ENCODE results near the gene C1QA.
"Not testable (repeated sequence)": the region's sequence is repeated elsewhere in the genome, so short reads cannot be mapped to it uniquely, and the experiment has no call there.

Gene C1QA

GRCh38 chr1:22674410-22674749 is 38.0 kb downstream of the C1QA start:
- H3K27me3 ChIP-seq (ENCODE audit: insufficient read depth, insufficient read length) = no peaks in the 10 kb centered on the region
- TF ChIP-seq SUZ12 (IDR thresholded peaks at IDR 0.05; ENCODE audit: extremely low read depth, insufficient read depth, insufficient read length) = no peak
- TF ChIP-seq ZNF274 (IDR thresholded peaks at IDR 0.05; ENCODE audit: low read depth, low read length) = no peak
- no peak for TF ChIP-seq YY1 (IDR thresholded peaks at IDR 0.05; ENCODE audit: insufficient read depth, insufficient read length)

GRCh38 chr1:22676151-22676550 is 39.7 kb downstream of the C1QA start:
- not testable (repeated sequence) for H3K36me3 ChIP-seq (ENCODE audit: insufficient read depth, insufficient read length, low read length); H3K9me3 ChIP-seq (ENCODE audit: insufficient read depth, low read length); H3K4me1 ChIP-seq (ENCODE audit: insufficient read depth, insufficient read length); H3K9ac ChIP-seq (ENCODE audit: insufficient read length, low read depth); DNase-seq (ENCODE audit: low read depth, low spot score); H3K4me3 ChIP-seq (ENCODE audit: insufficient read length, low read depth); H3K27me3 ChIP-seq (ENCODE audit: insufficient read depth, insufficient read length)

More at GRCh38 chr1:22674410-22674749, 38.0 kb downstream of the C1QA start:
- Histone ChIP-seq H3K4me1 (ENCODE audit: insufficient read depth, insufficient read length) (peaks cover 6% of the 10 kb centered on the region), H3K36me3 (ENCODE audit: insufficient read depth, insufficient read length, low read length) (no peaks in the 10 kb centered on the region), H3K4me3 (ENCODE audit: insufficient read length, low read depth) (no peak overlapping the region), H3K9me3 (ENCODE audit: insufficient read depth, low read length) (no peaks in the 10 kb centered on the region), H3K9ac (ENCODE audit: insufficient read length, low read depth) (no peak overlapping the region)
- no peak for DNase-seq (ENCODE audit: low read depth, low spot score)

DNA sequence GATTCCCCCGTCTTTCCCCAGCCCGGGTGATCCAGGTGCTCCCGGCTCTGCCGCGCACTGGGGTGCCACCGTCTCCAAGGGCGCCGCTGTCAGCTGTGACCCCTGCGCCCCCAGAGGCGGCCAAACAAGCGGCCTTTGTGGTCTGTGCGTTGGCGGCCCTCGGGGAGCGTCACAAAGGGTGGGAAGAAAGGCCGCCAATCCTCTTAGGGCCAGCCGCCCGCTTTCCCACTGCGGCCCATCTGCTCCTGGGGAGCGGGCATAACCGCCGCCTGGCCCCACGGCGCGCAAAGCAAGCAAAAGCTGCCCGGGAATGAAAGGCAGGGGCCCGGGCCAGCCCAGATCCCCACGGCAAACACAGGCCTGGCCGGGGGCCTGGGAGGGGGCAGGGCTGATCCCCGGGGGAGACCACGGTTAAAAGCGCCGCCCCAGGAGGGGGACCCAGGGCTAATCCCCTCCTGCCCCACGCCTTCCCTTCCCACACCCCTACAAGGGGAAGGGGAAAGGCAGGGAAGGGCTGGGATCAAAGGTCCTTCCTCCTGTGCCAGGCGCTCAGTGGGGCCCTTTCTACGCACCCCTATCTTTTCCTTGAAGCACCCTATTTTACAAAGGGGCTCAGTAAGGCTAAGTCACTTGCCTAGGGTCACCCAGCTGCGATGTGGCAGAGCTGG is 40.6 kb downstream of the C1QA start:
- no peaks in the 10 kb centered on the region for H3K9me3 ChIP-seq (ENCODE audit: insufficient read depth, low read length)
- H3K27me3 ChIP-seq (ENCODE audit: insufficient read depth, insufficient read length) = no peaks in the 10 kb centered on the region
- no peak overlapping the region for H3K4me3 ChIP-seq (ENCODE audit: insufficient read length, low read depth)
- H3K36me3 ChIP-seq (ENCODE audit: insufficient read depth, insufficient read length, low read length) = no peaks in the 10 kb centered on the region
- peaks cover 9% of the 10 kb centered on the region for H3K4me1 ChIP-seq (ENCODE audit: insufficient read depth, insufficient read length)
- no peak for DNase-seq (ENCODE audit: low read depth, low spot score)
- TF ChIP-seq YY1 (IDR thresholded peaks at IDR 0.05; ENCODE audit: insufficient read depth, insufficient read length) (no peak), ZNF274 (IDR thresholded peaks at IDR 0.05; ENCODE audit: low read depth, low read length) (no peak), SUZ12 (IDR thresholded peaks at IDR 0.05; ENCODE audit: extremely low read depth, insufficient read depth, insufficient read length) (no peak)
- H3K9ac ChIP-seq (ENCODE audit: insufficient read length, low read depth) = no peak overlapping the region

GRCh38 chr1:22677931-22678896 is 41.8 kb downstream of the C1QA start:
- Histone ChIP-seq H3K4me1 (ENCODE audit: insufficient read depth, insufficient read length) (peaks cover 7% of the 10 kb centered on the region), H3K4me3 (ENCODE audit: insufficient read length, low read depth) (no peak overlapping the region), H3K36me3 (ENCODE audit: insufficient read depth, insufficient read length, low read length) (no peaks in the 10 kb centered on the region), H3K9me3 (ENCODE audit: insufficient read depth, low read length) (no peaks in the 10 kb centered on the region), H3K27me3 (ENCODE audit: insufficient read depth, insufficient read length) (no peaks in the 10 kb centered on the region), H3K9ac (ENCODE audit: insufficient read length, low read depth) (no peak overlapping the region)
- TF ChIP-seq YY1 (IDR thresholded peaks at IDR 0.05; ENCODE audit: insufficient read depth, insufficient read length) = no peak
- TF ChIP-seq ZNF274 (IDR thresholded peaks at IDR 0.05; ENCODE audit: low read depth, low read length) = no peak
- TF ChIP-seq SUZ12 (IDR thresholded peaks at IDR 0.05; ENCODE audit: extremely low read depth, insufficient read depth, insufficient read length) = no peak
- no peak for DNase-seq (ENCODE audit: low read depth, low spot score)

GRCh38 chr1:22680726-22681125 is 44.3 kb downstream of the C1QA start:
- H3K27me3 ChIP-seq (ENCODE audit: insufficient read depth, insufficient read length) = no peaks in the 10 kb centered on the region
- no peak for DNase-seq (ENCODE audit: low read depth, low spot score)
- no peak overlapping the region for H3K9ac ChIP-seq (ENCODE audit: insufficient read length, low read depth)
- no peaks in the 10 kb centered on the region for H3K36me3 ChIP-seq (ENCODE audit: insufficient read depth, insufficient read length, low read length)
- TF ChIP-seq ZNF274 (IDR thresholded peaks at IDR 0.05; ENCODE audit: low read depth, low read length) (no peak), YY1 (IDR thresholded peaks at IDR 0.05; ENCODE audit: insufficient read depth, insufficient read length) (no peak), SUZ12 (IDR thresholded peaks at IDR 0.05; ENCODE audit: extremely low read depth, insufficient read depth, insufficient read length) (no peak)
- no peak overlapping the region for H3K4me3 ChIP-seq (ENCODE audit: insufficient read length, low read depth)
- no peaks in the 10 kb centered on the region for H3K9me3 ChIP-seq (ENCODE audit: insufficient read depth, low read length)
- peaks cover 9% of the 10 kb centered on the region for H3K4me1 ChIP-seq (ENCODE audit: insufficient read depth, insufficient read length)

DNA sequence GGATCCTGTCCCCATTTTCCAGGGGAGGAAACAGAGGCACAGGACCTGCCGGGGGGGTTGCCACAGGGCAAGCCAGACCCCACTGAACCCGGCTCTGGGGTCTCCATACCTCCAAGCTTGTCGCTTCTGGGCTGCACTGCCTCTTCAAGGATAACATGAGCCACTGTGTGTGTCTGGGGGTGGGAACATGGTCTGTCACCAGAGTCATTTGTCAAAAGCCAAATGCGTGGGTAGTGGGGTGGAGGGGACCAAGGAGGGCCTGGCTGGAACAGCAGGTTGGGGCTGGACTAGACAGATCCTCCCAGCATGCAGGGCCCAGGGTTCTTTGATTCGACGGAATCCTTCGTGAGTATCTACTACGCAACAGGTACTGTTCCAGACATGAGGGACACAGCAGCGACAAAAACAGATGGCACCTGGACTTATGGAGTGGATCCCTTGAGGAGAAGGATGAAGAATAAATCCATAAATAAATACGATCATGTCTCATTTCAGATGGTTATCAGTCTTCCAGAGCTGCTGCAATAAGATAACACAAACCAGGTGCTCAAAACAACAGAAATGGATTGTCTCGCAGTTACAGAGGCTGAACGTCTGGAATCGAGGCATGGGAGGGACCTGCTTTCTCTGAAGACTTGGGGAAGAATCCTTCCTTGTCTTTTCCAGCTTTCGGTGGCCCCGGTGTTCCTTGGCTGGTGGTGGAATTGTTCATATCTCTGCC is 45.3 kb downstream of the C1QA start:
- Histone ChIP-seq H3K36me3 (ENCODE audit: insufficient read depth, insufficient read length, low read length) (no peaks in the 10 kb centered on the region), H3K9me3 (ENCODE audit: insufficient read depth, low read length) (no peaks in the 10 kb centered on the region), H3K9ac (ENCODE audit: insufficient read length, low read depth) (no peak overlapping the region), H3K4me3 (ENCODE audit: insufficient read length, low read depth) (no peak overlapping the region), H3K27me3 (ENCODE audit: insufficient read depth, insufficient read length) (no peaks in the 10 kb centered on the region), H3K4me1 (ENCODE audit: insufficient read depth, insufficient read length) (peaks cover 9% of the 10 kb centered on the region)
- TF ChIP-seq SUZ12 (IDR thresholded peaks at IDR 0.05; ENCODE audit: extremely low read depth, insufficient read depth, insufficient read length) (no peak), YY1 (IDR thresholded peaks at IDR 0.05; ENCODE audit: insufficient read depth, insufficient read length) (no peak), ZNF274 (IDR thresholded peaks at IDR 0.05; ENCODE audit: low read depth, low read length) (no peak)
- no peak for DNase-seq (ENCODE audit: low read depth, low spot score)

GRCh38 chr1:22683547-22683946 is 47.1 kb downstream of the C1QA start:
- no peak overlapping the region for H3K9ac ChIP-seq (ENCODE audit: insufficient read length, low read depth)
- H3K36me3 ChIP-seq (ENCODE audit: insufficient read depth, insufficient read length, low read length) = no peaks in the 10 kb centered on the region
- H3K4me1 ChIP-seq (ENCODE audit: insufficient read depth, insufficient read length) = peaks cover 9% of the 10 kb centered on the region
- TF ChIP-seq ZNF274 (IDR thresholded peaks at IDR 0.05; ENCODE audit: low read depth, low read length) (no peak), YY1 (IDR thresholded peaks at IDR 0.05; ENCODE audit: insufficient read depth, insufficient read length) (no peak), SUZ12 (IDR thresholded peaks at IDR 0.05; ENCODE audit: extremely low read depth, insufficient read depth, insufficient read length) (no peak)
- no peaks in the 10 kb centered on the region for H3K9me3 ChIP-seq (ENCODE audit: insufficient read depth, low read length)
- no peak for DNase-seq (ENCODE audit: low read depth, low spot score)
- H3K27me3 ChIP-seq (ENCODE audit: insufficient read depth, insufficient read length) = no peaks in the 10 kb centered on the region
- H3K4me3 ChIP-seq (ENCODE audit: insufficient read length, low read depth) = no peak overlapping the region

Measured in NT2/D1 (cell line).